ENCODE measurements around the gene GAGE13.
"Not testable (repeated sequence)": the region's sequence is repeated elsewhere in the genome, so short reads cannot be mapped to it uniquely, and the experiment has no call there.

Gene GAGE13

DNA sequence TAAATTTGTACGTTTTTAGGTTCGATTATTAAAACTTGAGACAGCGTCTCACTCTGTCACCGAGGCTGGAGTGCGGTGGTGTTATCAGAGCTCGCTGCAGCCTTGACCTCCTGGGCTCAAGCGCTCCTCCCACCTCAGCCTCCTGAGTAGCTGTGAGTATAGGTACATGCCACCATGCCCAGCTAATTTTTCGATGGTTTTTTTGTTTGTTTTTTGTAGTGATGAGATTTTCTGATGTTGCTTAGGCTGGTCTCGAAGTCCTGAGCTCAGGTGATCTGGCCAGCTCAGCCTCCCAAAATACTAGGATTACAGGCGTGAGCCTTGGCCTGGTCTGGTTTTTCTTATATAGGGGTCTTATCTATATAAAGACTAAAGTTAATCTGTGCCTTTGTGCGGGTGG, 961 bp upstream of the GAGE13 start:
- DNase-seq (ENCODE audit: low read depth in 2 of 3, low spot score in 2 of 3), result not testable (repeated sequence)

GRCh38 chrX:49331841-49332240, 459 bp downstream of the GAGE13 start:
- not testable (repeated sequence) for DNase-seq (ENCODE audit: low read depth in 2 of 3, low spot score in 2 of 3)

DNA sequence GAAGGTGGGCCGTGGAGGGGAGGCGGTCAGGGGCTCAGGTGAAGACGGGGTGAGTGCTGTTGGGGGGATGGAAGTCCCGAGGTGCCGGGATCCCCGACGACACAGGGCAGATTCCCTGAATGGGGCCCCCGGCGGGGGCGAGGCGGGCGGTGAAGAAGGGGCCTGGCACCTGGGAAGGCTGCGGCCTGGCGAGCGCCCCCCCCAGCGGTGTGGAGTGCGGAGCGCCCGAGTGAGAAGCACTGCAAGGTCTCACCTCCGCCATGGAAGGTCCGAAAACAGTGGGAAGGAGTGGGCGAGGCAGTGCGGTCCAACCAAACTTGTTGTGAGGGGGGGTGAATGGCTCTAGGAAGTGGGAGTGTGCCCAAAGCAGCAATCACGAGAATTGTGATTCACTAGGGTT, 10.1 kb downstream of the GAGE13 start:
- not testable (repeated sequence) for DNase-seq (ENCODE audit: low read depth in 2 of 3, low spot score in 2 of 3)

DNA sequence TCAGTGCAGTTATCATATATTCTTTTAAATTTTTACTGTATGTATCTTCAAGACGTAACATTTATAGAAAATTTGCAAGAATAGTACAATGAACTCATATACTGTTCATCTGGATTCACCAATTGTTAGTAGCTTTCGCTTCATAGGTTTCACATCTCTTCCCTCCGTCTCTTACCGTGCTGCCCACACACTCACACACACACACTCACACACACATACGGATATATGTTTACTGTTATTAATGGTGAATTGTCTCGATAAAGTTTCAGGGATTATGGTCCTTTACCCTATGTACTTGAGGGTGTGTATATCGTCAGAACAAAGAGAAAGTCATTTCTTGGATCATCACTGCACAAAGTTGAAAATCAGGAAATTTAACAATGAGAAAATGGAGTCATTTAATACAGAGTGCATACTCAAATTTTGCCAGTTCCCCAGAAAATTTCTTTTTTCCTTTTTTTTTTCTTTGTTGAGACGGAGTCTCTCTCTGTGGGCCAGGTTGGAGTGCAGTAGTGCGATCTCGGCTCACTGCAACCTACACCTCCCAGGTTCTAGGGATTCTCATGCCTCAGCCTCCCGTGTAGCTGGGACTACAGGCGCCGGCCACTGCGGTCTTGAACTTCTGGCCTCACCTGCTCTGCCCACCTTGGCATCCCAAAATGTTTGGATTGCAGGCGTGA, 13.3 kb downstream of the GAGE13 start:
- not testable (repeated sequence) for DNase-seq (ENCODE audit: low read depth in 2 of 3, low spot score in 2 of 3)

DNA sequence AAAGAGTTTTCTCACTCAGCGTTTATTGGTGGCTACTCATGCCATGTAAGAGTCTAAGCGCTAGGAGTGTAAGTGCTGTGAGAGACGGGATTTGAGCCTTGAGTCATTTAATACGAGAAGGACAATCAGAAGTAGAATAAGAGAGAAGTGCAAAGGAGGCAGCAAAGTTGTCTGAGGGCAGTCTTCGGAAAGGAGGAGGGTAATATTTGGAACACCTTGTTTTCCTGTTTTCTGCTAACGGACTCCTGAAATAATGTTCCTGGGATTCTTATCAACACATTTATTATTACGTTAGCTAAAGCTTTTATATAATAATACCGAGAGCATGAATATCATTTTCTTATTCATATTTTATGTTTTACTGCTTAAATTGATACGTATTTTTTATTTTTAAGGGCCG, 14.0 kb downstream of the GAGE13 start:
- not testable (repeated sequence) for DNase-seq (ENCODE audit: low read depth in 2 of 3, low spot score in 2 of 3)

DNA sequence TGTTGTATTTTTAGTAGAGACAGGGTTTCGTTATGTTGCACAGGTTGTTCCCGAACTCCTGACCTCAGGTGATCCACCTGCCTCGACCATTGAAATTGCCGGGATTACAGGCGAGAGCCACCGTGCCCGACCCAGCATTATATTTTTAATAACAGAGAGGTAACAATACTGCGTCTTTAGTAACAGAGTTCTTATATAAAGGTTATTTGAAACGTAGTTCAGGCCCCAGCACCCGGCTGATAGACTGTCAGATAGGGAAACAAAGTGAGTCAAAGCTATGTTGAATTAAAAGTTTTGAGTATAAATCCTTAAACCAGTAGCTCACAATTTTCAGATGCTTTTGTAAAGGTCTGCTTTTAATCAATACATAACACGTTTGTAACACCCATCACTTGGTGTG, 14.8 kb downstream of the GAGE13 start:
- not testable (repeated sequence) for DNase-seq (ENCODE audit: low read depth in 2 of 3, low spot score in 2 of 3)

Measured in activated CD8-positive, alpha-beta memory T cell treated with anti-CD3 and anti-CD28 coated beads for 48 hours (primary cell).